AG10803 (cell line): ENCODE data around the gene FKBP1A.
"Not testable (repeated sequence)": the region's sequence is repeated elsewhere in the genome, so short reads cannot be mapped to it uniquely, and the experiment has no call there.

Experiments
- DNase-seq: peaks from one replicate; pipeline ENCODE4 v3.0.0; 2010; ENCODE audit warnings: low read depth
- H3K4me3 ChIP-seq: 2 replicates; pipeline ENCODE4 v1.5.1; 2011; ENCODE audit warnings: mild to moderate bottlenecking, low read length, control low read depth
- CTCF ChIP-seq: conservative IDR thresholded peaks from 2 replicates; pipeline ENCODE4 v1.5.1; 2011; ENCODE audit warnings: mild to moderate bottlenecking, low read length, control low read depth, inconsistent platforms

FKBP1A gene

GRCh38 chr20:1417273-1417672, 24.4 kb upstream of the FKBP1A start:
- peak; percentile 64 for DNase-seq
- TF ChIP-seq CTCF, result no peak
- H3K4me3 ChIP-seq, result no peak overlapping the region

GRCh38 chr20:1415667-1416468, 23.0 kb upstream of the FKBP1A start:
- peak; percentile 93 for DNase-seq
- H3K4me3 ChIP-seq, result no peak overlapping the region
- TF ChIP-seq CTCF, result no peak

GRCh38 chr20:1414982-1415381, 22.1 kb upstream of the FKBP1A start:
- no peak for TF ChIP-seq CTCF
- H3K4me3 ChIP-seq, result no peak overlapping the region

GRCh38 chr20:1405801-1406200, 12.9 kb upstream of the FKBP1A start:
- no peak overlapping the region for H3K4me3 ChIP-seq
- DNase-seq, result no peak
- TF ChIP-seq CTCF, result no peak

More at GRCh38 chr20:1414982-1415381, 22.1 kb upstream of the FKBP1A start:
- peak; percentile 56 for DNase-seq

GRCh38 chr20:1403624-1404023, 10.8 kb upstream of the FKBP1A start:
- no peak overlapping the region for H3K4me3 ChIP-seq
- DNase-seq, result no peak
- TF ChIP-seq CTCF, result no peak

GRCh38 chr20:1402149-1402548, 9.3 kb upstream of the FKBP1A start:
- TF ChIP-seq CTCF, result no peak
- no peak overlapping the region for H3K4me3 ChIP-seq
- DNase-seq, result peak; percentile 81

GRCh38 chr20:1401451-1401907, 8.6 kb upstream of the FKBP1A start:
- H3K4me3 ChIP-seq, result no peak overlapping the region
- no peak for TF ChIP-seq CTCF
- no peak for DNase-seq

- DNase-seq, result peak; percentile 62
- peak overlapping the region; percentile 2; the same call in 1 of the 2 replicates for H3K4me3 ChIP-seq
Measured at GRCh38 chr20:1399678-1400366, 7.0 kb upstream of the FKBP1A start.

GRCh38 chr20:1398185-1398584, 5.3 kb upstream of the FKBP1A start:
- H3K4me3 ChIP-seq, result not testable (repeated sequence)

More at GRCh38 chr20:1398185-1398584, 5.3 kb upstream of the FKBP1A start:
- not testable (repeated sequence) for DNase-seq
